OCI-LY1 (cell line): ENCODE results near the gene CHRNB4.

ENCODE experiments used
- H2AFZ ChIP-seq: fragments of 200-600 bp; sonication (generic), shearing (Covaris generic); 2 replicates; pipeline ENCODE4 v1.6.0; 2014; ENCODE audit warnings: antibody characterized with exemption, mild to moderate bottlenecking, low read length
- H3F3A ChIP-seq: fragments of 200-600 bp; sonication (generic), shearing (Covaris generic); 2 replicates; pipeline ENCODE4 v1.6.0; 2014; ENCODE audit warnings: mild to moderate bottlenecking, antibody characterized with exemption, low read length, moderate library complexity; ENCODE audit not compliant: insufficient read depth
- H3K27ac ChIP-seq: fragments of 200-600 bp; sonication (generic); 2 replicates; pipeline ENCODE4 v1.5.1; 2014; ENCODE audit warnings: low read length, mixed run types, mild to moderate bottlenecking, low read depth; ENCODE audit not compliant: poor library complexity, severe bottlenecking
- H3K27me3 ChIP-seq: fragments of 200-600 bp; sonication (generic); 2 replicates; pipeline ENCODE4 v1.6.0; 2014; ENCODE audit warnings: antibody characterized with exemption, mild to moderate bottlenecking, low read length, moderate library complexity; ENCODE audit not compliant: insufficient read depth
- H3K36me3 ChIP-seq: fragments of 200-600 bp; sonication (generic); 2 replicates; pipeline ENCODE4 v1.6.1; 2014; ENCODE audit warnings: mild to moderate bottlenecking, antibody characterized with exemption, low read length, moderate library complexity, mixed read lengths; ENCODE audit not compliant: insufficient read depth
- H3K4me1 ChIP-seq: fragments of 200-600 bp; sonication (generic); 2 replicates; pipeline ENCODE4 v1.5.1; 2014; ENCODE audit warnings: mild to moderate bottlenecking, low read length, moderate library complexity; ENCODE audit not compliant: insufficient read depth, severe bottlenecking
- H3K4me2 ChIP-seq: fragments of 200-600 bp; sonication (generic), shearing (Covaris generic); 2 replicates; pipeline ENCODE4 v1.6.1; 2014; ENCODE audit warnings: low read length
- H3K4me3 ChIP-seq: fragments of 200-600 bp; sonication (generic); 2 replicates; pipeline ENCODE4 v1.5.1; 2014; ENCODE audit warnings: low read length, low read depth, mild to moderate bottlenecking, mixed read lengths; ENCODE audit not compliant: poor library complexity, severe bottlenecking
- H3K79me2 ChIP-seq: fragments of 200-600 bp; shearing (Covaris generic); 2 replicates; pipeline ENCODE4 v1.6.1; 2016; ENCODE audit warnings: mixed run types, low read length, mixed read lengths; ENCODE audit not compliant: insufficient read depth
- H3K9ac ChIP-seq: fragments of 200-600 bp; sonication (generic), shearing (Covaris generic); 2 replicates; pipeline ENCODE4 v1.6.1; 2014; ENCODE audit warnings: mild to moderate bottlenecking, low read length, mixed read lengths
- H3K9me2 ChIP-seq: fragments of 200-600 bp; sonication (generic), shearing (Covaris generic); 2 replicates; pipeline ENCODE4 v1.6.1; 2014; ENCODE audit warnings: low read depth, mild to moderate bottlenecking, low read length, mixed read lengths
- H3K9me3 ChIP-seq: fragments of 200-600 bp; shearing (Covaris generic); 2 replicates; pipeline ENCODE4 v1.6.1; 2014; ENCODE audit warnings: low read length, mixed read lengths
- H4K20me1 ChIP-seq: fragments of 200-600 bp; sonication (generic), shearing (Covaris generic); 2 replicates; pipeline ENCODE4 v1.6.0; 2016; ENCODE audit warnings: mild to moderate bottlenecking, low read length; ENCODE audit not compliant: insufficient read depth
- CTCF ChIP-seq: fragments of 200-600 bp; sonication (generic), shearing (Covaris generic); IDR thresholded peaks from 2 replicates; pipeline ENCODE4 v1.5.1; 2017; ENCODE audit warnings: mild to moderate bottlenecking, antibody characterized with exemption, low read length, moderate library complexity, mixed read lengths
- EZH2 ChIP-seq: fragments of 200-600 bp; sonication (generic), shearing (Covaris generic); IDR thresholded peaks from 2 replicates; pipeline ENCODE4 v1.8.0; 2017; ENCODE audit warnings: borderline replicate concordance, mixed run types, mild to moderate bottlenecking, antibody characterized with exemption, low read length, moderate library complexity, mixed read lengths

The CHRNB4 gene

GRCh38 chr15:78605680-78606079, 35.3 kb downstream of the CHRNB4 start:
- Histone ChIP-seq H3F3A (no peaks in the 10 kb centered on the region), H3K4me2 (no peak overlapping the region), H3K27ac (no peak overlapping the region), H3K9me2 (no peaks in the 10 kb centered on the region), H3K27me3 (no peaks in the 10 kb centered on the region; the same call in 1 of the 2 replicates), H3K9ac (no peak overlapping the region), H2AFZ (no peak overlapping the region), H3K4me1 (no peaks in the 10 kb centered on the region), H3K4me3 (no peak overlapping the region), H3K79me2 (no peaks in the 10 kb centered on the region), H4K20me1 (no peaks in the 10 kb centered on the region), H3K36me3 (no peaks in the 10 kb centered on the region), H3K9me3 (no peaks in the 10 kb centered on the region)
- TF ChIP-seq CTCF (no peak), EZH2 (no peak)

GRCh38 chr15:78605201-78605600, 35.8 kb downstream of the CHRNB4 start:
- Histone ChIP-seq H3F3A (no peaks in the 10 kb centered on the region), H3K4me3 (no peak overlapping the region), H4K20me1 (no peaks in the 10 kb centered on the region), H3K9me3 (no peaks in the 10 kb centered on the region), H3K36me3 (no peaks in the 10 kb centered on the region), H3K79me2 (no peaks in the 10 kb centered on the region), H3K27ac (no peak overlapping the region), H3K4me1 (no peaks in the 10 kb centered on the region), H3K9me2 (no peaks in the 10 kb centered on the region), H3K9ac (no peak overlapping the region), H3K27me3 (no peaks in the 10 kb centered on the region; the same call in 1 of the 2 replicates), H3K4me2 (no peak overlapping the region), H2AFZ (no peak overlapping the region)
- TF ChIP-seq CTCF (no peak), EZH2 (no peak)

- Histone ChIP-seq H3F3A (no peaks in the 10 kb centered on the region), H3K9me3 (no peaks in the 10 kb centered on the region), H3K4me3 (no peak overlapping the region), H3K27ac (no peak overlapping the region), H3K36me3 (no peaks in the 10 kb centered on the region), H3K79me2 (no peaks in the 10 kb centered on the region), H3K9me2 (no peaks in the 10 kb centered on the region), H3K4me1 (no peaks in the 10 kb centered on the region), H2AFZ (no peak overlapping the region), H3K9ac (no peak overlapping the region), H4K20me1 (no peaks in the 10 kb centered on the region), H3K27me3 (no peaks in the 10 kb centered on the region; the same call in 1 of the 2 replicates), H3K4me2 (no peak overlapping the region)
- no peak for TF ChIP-seq EZH2
- no peak for TF ChIP-seq CTCF
Measured at GRCh38 chr15:78604420-78604819, 36.6 kb downstream of the CHRNB4 start.
